ENCODE results near the gene CRYBG2. TPM values are rescaled to one million over a fixed set of nuclear protein-coding genes. Genes with fewer than 3 reads are reported as not detected.

Gene CRYBG2
- total and polyA plus RNA-seq, 2 of the 8 experiments (the other 6 are each of a cell fraction or from before 2014, with no cell fraction given): 14.2 to 17.0 TPM

GRCh38 chr1:26291433-26291832 is 62.5 kb downstream of the CRYBG2 start:
- Histone ChIP-seq H3K23ac (ENCODE audit: insufficient read length) (no peak overlapping the region), H2AFZ (ENCODE audit: low read length) (no peak overlapping the region), H3K9me3 (ENCODE audit: insufficient read depth in 2 of 2, low read depth in 1 of 2, low read length in 1 of 2) (no peaks in the 10 kb centered on the region), H2BK5ac (ENCODE audit: low read depth, low read length) (peak overlapping the region; percentile 66; the same call in 1 of the 2 replicates), H4K5ac (ENCODE audit: insufficient read length, low read depth, low read length) (no peak overlapping the region), H3K79me2 (ENCODE audit: control insufficient read depth in 1 of 2, insufficient read depth in 2 of 2, low read length in 2 of 2) (no peaks in the 10 kb centered on the region), H3K27me3 (replicated peaks in 1 of 4; ENCODE audit: control insufficient read depth in 3 of 4, extremely low read depth in 1 of 4, insufficient read depth in 3 of 4, low read length in 3 of 4) (no peaks in the 10 kb centered on the region), H3K4me2 (ENCODE audit: insufficient read depth in 1 of 2, low read depth in 2 of 2, low read length in 2 of 2) (no peak overlapping the region), H3K27ac (ENCODE audit: low read depth, low read length) (no peak overlapping the region; the same call in 1 of the 2 replicates), H3K56ac (replicated peaks; ENCODE audit: insufficient read length, low read depth, low read length) (no peak overlapping the region), H2BK12ac (ENCODE audit: low read depth, low read length) (peak overlapping the region; percentile 80; the same call in 1 of the 2 replicates), H4K91ac (replicated peaks; ENCODE audit: insufficient read length, low read length) (peak overlapping the region; percentile 22), H3K4ac (replicated peaks; ENCODE audit: insufficient read length, low read depth, low read length) (no peak overlapping the region), H3K4me1 (replicated peaks in 1 of 4; ENCODE audit: control insufficient read depth in 3 of 4, insufficient read depth in 4 of 4, low read length in 3 of 4) (peaks cover 0 to 22% (median 17%) of the 10 kb centered on the region in 4 experiments; a peak in 6 of 7 replicates), H2AK5ac (ENCODE audit: low read depth, low read length) (no peak overlapping the region), H2BK20ac (ENCODE audit: low read length) (no peak overlapping the region), H3K23me2 (ENCODE audit: low read depth, low read length) (no peaks in the 10 kb centered on the region; the same call in 1 of the 2 replicates), H3K18ac (ENCODE audit: extremely low read depth, low read length) (peak overlapping the region; percentile 81; the same call in 1 of the 2 replicates), H3K36me3 (ENCODE audit: control insufficient read depth in 2 of 4, insufficient read depth in 4 of 4, low read length in 3 of 4) (no peaks in the 10 kb centered on the region), H4K8ac (ENCODE audit: extremely low read depth, insufficient read depth, low read length) (no peak overlapping the region), H3K4me3 (ENCODE audit: extremely low read depth in 1 of 4, insufficient read depth in 2 of 4, low read depth in 3 of 4, low read length in 4 of 4) (no peak overlapping the region), H2BK120ac (replicated peaks; ENCODE audit: low read depth, low read length) (no peak overlapping the region), H2BK15ac (ENCODE audit: low read length) (no peak overlapping the region), H4K20me1 (replicated peaks in 1 of 2; ENCODE audit: control insufficient read depth in 1 of 2, insufficient read depth in 2 of 2, low read length in 2 of 2) (peaks cover 0 to under 1% of the 10 kb centered on the region in 2 experiments), H3K9ac (replicated peaks in 1 of 4; ENCODE audit: extremely low read depth in 1 of 4, low read depth in 3 of 4, low read length in 3 of 4) (no peak overlapping the region), H3K14ac (ENCODE audit: insufficient read length) (no peak overlapping the region), H3K79me1 (ENCODE audit: low read depth, low read length) (no peaks in the 10 kb centered on the region)
- ChIA-PET CTCF (ENCODE audit: partially characterized antibody) (interaction anchor here (1.3 to 57.0 kb wide), 5 partner anchors 2 to 126 kb away, joined by 3 to 1530 read pairs (median 297); partner anchors contain the start of genes CD52, SH3BGRL3 and UBXN11), POLR2A (ENCODE audit: partially characterized antibody) (interaction anchor here (1.0 to 2.2 kb wide), 7 partner anchors 8 to 121 kb away, joined by 3 to 14 read pairs (median 5); partner anchors contain the start of genes CD52 and SH3BGRL3)
- 88% methylated on average over 3 of the region's 3 CpGs; no CpG with 5 or more reads in 1 of the 2 experiments for WGBS, 2 experiments (ENCODE audit: extremely low coverage in 1 of 2, insufficient coverage in 1 of 2, insufficient read length in 1 of 2, insufficient replicate concordance in 2 of 2, low coverage in 1 of 2, low lambda C conversion rate in 2 of 2, missing lambda C conversion rate in 1 of 2)
- TF ChIP-seq USF2 (IDR thresholded peaks at IDR 0.05; ENCODE audit: low read length): no peak
- TF ChIP-seq SAP30 (IDR thresholded peaks at IDR 0.05; ENCODE audit: insufficient read depth, insufficient replicate concordance, low read length): no peak
- TF ChIP-seq CBX5 (IDR thresholded peaks at IDR 0.05; ENCODE audit: low read depth, low read length): no peak
- no peak for TF ChIP-seq KDM5A (IDR thresholded peaks at IDR 0.05; ENCODE audit: low read length)
- TF ChIP-seq TCF12 (IDR thresholded peaks at IDR 0.05; ENCODE audit: low read depth, low read length): no peak
- no peak for TF ChIP-seq SUZ12 (IDR thresholded peaks at IDR 0.05; ENCODE audit: low read length)
- no peak for TF ChIP-seq TBP (IDR thresholded peaks at IDR 0.05; ENCODE audit: low read depth, low read length)
- TF ChIP-seq SRF (IDR thresholded peaks at IDR 0.05; ENCODE audit: low read depth, low read length): no peak
- TF ChIP-seq EP300 (IDR thresholded peaks at IDR 0.05; ENCODE audit: borderline replicate concordance in 1 of 2, low read depth in 2 of 2, low read length in 2 of 2): no peak
- TF ChIP-seq RFX5 (IDR thresholded peaks at IDR 0.05; ENCODE audit: borderline replicate concordance, low read depth, low read length): no peak
- no peak for TF ChIP-seq EGR1 (IDR thresholded peaks at IDR 0.05; ENCODE audit: borderline replicate concordance, low read depth, low read length)
- TF ChIP-seq MAFK (IDR thresholded peaks at IDR 0.05; ENCODE audit: low read depth, low read length): no peak
- DNase-seq (ENCODE audit: low read depth in 1 of 2, low spot score in 2 of 2) (no peak), FAIRE-seq (no peak)
